ENCODE measurements around the gene SFI1.
"Not testable (repeated sequence)": the region's sequence is repeated elsewhere in the genome, so short reads cannot be mapped to it uniquely, and the experiment has no call there.

DNA sequence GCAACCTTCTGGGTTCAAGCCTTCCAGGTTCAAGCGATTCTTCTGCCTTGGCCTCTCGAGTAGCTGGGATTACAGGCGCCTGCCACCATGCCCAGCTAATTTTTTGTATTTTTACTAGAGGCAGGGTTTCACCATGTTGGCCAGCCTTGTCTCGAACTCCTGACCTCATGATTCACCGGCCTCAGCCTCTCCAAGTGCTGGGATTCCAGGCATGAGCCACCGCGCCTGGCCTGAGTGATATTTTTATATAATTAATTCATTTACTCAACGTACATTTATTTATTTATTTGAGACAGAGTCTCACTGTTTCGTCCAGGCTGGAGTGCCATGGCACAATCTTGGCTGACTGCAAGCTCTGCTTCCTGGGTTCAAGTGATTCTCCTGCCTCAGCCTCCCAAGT, 62.2 kb downstream of the SFI1 start:
- TF ChIP-seq, protein P1, sequence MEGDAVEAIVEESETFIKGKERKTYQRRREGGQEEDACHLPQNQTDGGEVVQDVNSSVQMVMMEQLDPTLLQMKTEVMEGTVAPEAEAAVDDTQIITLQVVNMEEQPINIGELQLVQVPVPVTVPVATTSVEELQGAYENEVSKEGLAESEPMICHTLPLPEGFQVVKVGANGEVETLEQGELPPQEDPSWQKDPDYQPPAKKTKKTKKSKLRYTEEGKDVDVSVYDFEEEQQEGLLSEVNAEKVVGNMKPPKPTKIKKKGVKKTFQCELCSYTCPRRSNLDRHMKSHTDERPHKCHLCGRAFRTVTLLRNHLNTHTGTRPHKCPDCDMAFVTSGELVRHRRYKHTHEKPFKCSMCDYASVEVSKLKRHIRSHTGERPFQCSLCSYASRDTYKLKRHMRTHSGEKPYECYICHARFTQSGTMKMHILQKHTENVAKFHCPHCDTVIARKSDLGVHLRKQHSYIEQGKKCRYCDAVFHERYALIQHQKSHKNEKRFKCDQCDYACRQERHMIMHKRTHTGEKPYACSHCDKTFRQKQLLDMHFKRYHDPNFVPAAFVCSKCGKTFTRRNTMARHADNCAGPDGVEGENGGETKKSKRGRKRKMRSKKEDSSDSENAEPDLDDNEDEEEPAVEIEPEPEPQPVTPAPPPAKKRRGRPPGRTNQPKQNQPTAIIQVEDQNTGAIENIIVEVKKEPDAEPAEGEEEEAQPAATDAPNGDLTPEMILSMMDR (conservative IDR thresholded peaks at IDR 0.05; ENCODE audit: low read depth, low read length): not testable (repeated sequence)
- TF ChIP-seq EZH2 (IDR thresholded peaks at IDR 0.05; ENCODE audit: borderline replicate concordance, low read depth, low read length, poor library complexity, severe bottlenecking): not testable (repeated sequence)
